ENCODE data around the gene EMID1.

EMID1 gene

DNA sequence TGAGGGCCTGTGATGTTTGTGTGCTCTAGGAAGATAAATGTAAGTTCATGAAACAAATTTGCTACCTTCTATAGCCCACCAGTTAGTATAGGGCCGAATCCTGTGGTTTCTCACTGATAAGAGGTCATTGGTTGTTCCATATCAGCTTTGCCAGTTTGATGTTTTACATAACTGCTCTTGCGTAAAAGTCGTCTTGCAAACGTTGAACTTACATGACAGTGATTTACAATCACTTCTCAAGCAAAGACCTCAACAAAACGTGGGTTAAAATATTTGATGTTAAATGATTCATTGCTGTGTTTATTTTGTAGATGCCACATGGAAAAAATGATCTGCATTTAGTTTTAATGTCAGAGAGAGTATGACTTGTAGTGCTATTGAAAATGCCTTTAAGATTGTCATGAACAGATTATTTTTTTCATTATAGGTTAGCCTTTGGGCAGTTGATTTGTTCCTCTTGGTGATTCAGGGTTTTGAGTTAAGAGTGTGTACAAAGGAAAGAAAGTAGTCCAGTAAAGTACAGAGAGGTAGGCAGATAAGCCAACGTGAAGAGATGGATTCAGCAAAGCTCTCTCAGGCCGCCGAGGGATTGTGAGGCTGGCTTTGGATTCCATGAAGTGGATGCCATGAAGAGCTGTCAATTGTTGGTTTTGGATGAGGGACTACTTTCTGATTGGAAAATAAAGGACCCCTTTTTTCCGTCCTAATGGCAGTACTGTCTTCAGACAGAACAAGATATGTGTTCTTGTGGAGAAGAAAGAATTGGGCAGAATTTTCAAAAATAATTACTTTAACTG is 65.0 kb downstream of the EMID1 start:
- peak overlapping the region; percentile 74 for H3K4me2 ChIP-seq (ENCODE audit: insufficient read depth, low read length)
- H3K9ac ChIP-seq (ENCODE audit: low read depth, low read length) = peak overlapping the region; percentile 97
- peak overlapping the region; percentile 100; the same call in 1 of the 2 replicates for H3K27ac ChIP-seq (ENCODE audit: low read length)
- peaks cover 85% of the 10 kb centered on the region for H3K36me3 ChIP-seq (ENCODE audit: insufficient read depth, low read length)
- H3K4me1 ChIP-seq (ENCODE audit: insufficient read depth, low read length) = peaks cover 64% of the 10 kb centered on the region
- no peaks in the 10 kb centered on the region for H3K9me3 ChIP-seq (ENCODE audit: insufficient read depth, low read length, severe bottlenecking)
- peaks cover 76% of the 10 kb centered on the region for H4K20me1 ChIP-seq (ENCODE audit: insufficient read depth, low read length)
- no peak overlapping the region for H2AFZ ChIP-seq (ENCODE audit: low read depth, low read length)
- TF ChIP-seq EZH2 (IDR thresholded peaks at IDR 0.05; ENCODE audit: borderline replicate concordance, low read depth, low read length, severe bottlenecking) (no peak), CTCF (IDR thresholded peaks at IDR 0.05; ENCODE audit: borderline replicate concordance, extremely low read depth, low read length, poor library complexity, severe bottlenecking) (no peak)
- ATAC-seq (ENCODE audit: insufficient read depth, low read depth) (no peak), DNase-seq (no peak)
- no peaks in the 10 kb centered on the region for H3K27me3 ChIP-seq (ENCODE audit: insufficient read depth, low read length, poor library complexity)
- H3K79me2 ChIP-seq (ENCODE audit: insufficient read depth, low read length) = peaks cover 100% of the 10 kb centered on the region
- H3K4me3 ChIP-seq (ENCODE audit: low read depth in 1 of 2, low read length in 2 of 2) = peak overlapping the region; percentile 67 to 86; a peak in 3 of 4 replicates

- H3K36me3 ChIP-seq (ENCODE audit: insufficient read depth, low read length) = peaks cover 91% of the 10 kb centered on the region
- no peak for TF ChIP-seq CTCF (IDR thresholded peaks at IDR 0.05; ENCODE audit: borderline replicate concordance, extremely low read depth, low read length, poor library complexity, severe bottlenecking)
- TF ChIP-seq EZH2 (IDR thresholded peaks at IDR 0.05; ENCODE audit: borderline replicate concordance, low read depth, low read length, severe bottlenecking) = no peak
- H3K9ac ChIP-seq (ENCODE audit: low read depth, low read length) = no peak overlapping the region
- peaks cover 90% of the 10 kb centered on the region for H4K20me1 ChIP-seq (ENCODE audit: insufficient read depth, low read length)
- peak overlapping the region in 1 of 2 experiments; percentile 6; a peak in 1 of 4 replicates for H3K4me3 ChIP-seq (ENCODE audit: low read depth in 1 of 2, low read length in 2 of 2)
- H3K27me3 ChIP-seq (ENCODE audit: insufficient read depth, low read length, poor library complexity) = no peaks in the 10 kb centered on the region
- H3K79me2 ChIP-seq (ENCODE audit: insufficient read depth, low read length) = peaks cover 100% of the 10 kb centered on the region
- ATAC-seq (ENCODE audit: insufficient read depth, low read depth) = no peak
- H3K4me2 ChIP-seq (ENCODE audit: insufficient read depth, low read length) = peak overlapping the region; percentile 74; the same call in 1 of the 2 replicates
- H2AFZ ChIP-seq (ENCODE audit: low read depth, low read length) = no peak overlapping the region
- H3K27ac ChIP-seq (ENCODE audit: low read length) = no peak overlapping the region
- peaks cover 49% of the 10 kb centered on the region for H3K4me1 ChIP-seq (ENCODE audit: insufficient read depth, low read length)
- DNase-seq = no peak
- no peaks in the 10 kb centered on the region for H3K9me3 ChIP-seq (ENCODE audit: insufficient read depth, low read length, severe bottlenecking)
These were observed 66.9 kb downstream of the EMID1 start for GRCh38 chr22:29272624-29273023.

- no peaks in the 10 kb centered on the region for H3K27me3 ChIP-seq (ENCODE audit: insufficient read depth, low read length, poor library complexity)
- H3K9me3 ChIP-seq (ENCODE audit: insufficient read depth, low read length, severe bottlenecking) = no peaks in the 10 kb centered on the region
- H3K4me2 ChIP-seq (ENCODE audit: insufficient read depth, low read length) = peak overlapping the region; percentile 24; the same call in 1 of the 2 replicates
- H4K20me1 ChIP-seq (ENCODE audit: insufficient read depth, low read length) = peaks cover 94% of the 10 kb centered on the region
- ATAC-seq (ENCODE audit: insufficient read depth, low read depth) (no peak), DNase-seq (no peak)
- no peak overlapping the region for H3K9ac ChIP-seq (ENCODE audit: low read depth, low read length)
- H3K36me3 ChIP-seq (ENCODE audit: insufficient read depth, low read length) = peaks cover 99% of the 10 kb centered on the region
- peaks cover 100% of the 10 kb centered on the region for H3K79me2 ChIP-seq (ENCODE audit: insufficient read depth, low read length)
- no peak overlapping the region for H3K4me3 ChIP-seq (ENCODE audit: low read depth in 1 of 2, low read length in 2 of 2)
- TF ChIP-seq CTCF (IDR thresholded peaks at IDR 0.05; ENCODE audit: borderline replicate concordance, extremely low read depth, low read length, poor library complexity, severe bottlenecking) (no peak), EZH2 (IDR thresholded peaks at IDR 0.05; ENCODE audit: borderline replicate concordance, low read depth, low read length, severe bottlenecking) (no peak)
- no peak overlapping the region for H2AFZ ChIP-seq (ENCODE audit: low read depth, low read length)
- H3K27ac ChIP-seq (ENCODE audit: low read length) = no peak overlapping the region
- H3K4me1 ChIP-seq (ENCODE audit: insufficient read depth, low read length) = peaks cover 43% of the 10 kb centered on the region
These were observed 69.5 kb downstream of the EMID1 start for GRCh38 chr22:29275167-29275566.

Data from DND-41 (cell line).